ENCODE results near the gene CPSF4.

DNA sequence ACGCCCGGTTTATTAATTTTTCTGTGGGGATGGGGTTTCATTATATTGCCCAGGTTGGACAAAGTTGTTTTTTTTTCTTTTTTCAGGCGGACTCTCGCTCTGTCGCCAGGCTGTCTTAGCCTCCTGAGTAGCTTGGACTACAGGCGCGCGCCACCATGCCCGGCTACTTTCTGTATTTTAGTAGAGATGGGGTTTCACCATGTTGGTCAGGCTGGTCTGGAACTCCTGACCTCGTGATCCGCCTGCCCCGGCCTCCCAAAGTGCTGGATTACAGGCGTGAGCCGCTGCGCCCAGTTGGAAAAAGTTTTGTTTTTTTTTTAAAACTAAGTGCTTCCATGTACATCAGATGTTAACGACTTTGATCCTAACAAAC is 61.9 kb downstream of the CPSF4 start:
- TF ChIP-seq EZH2 (IDR thresholded peaks at IDR 0.05; ENCODE audit: low read length, missing control alignments), result no peak
- TF ChIP-seq, protein P1, sequence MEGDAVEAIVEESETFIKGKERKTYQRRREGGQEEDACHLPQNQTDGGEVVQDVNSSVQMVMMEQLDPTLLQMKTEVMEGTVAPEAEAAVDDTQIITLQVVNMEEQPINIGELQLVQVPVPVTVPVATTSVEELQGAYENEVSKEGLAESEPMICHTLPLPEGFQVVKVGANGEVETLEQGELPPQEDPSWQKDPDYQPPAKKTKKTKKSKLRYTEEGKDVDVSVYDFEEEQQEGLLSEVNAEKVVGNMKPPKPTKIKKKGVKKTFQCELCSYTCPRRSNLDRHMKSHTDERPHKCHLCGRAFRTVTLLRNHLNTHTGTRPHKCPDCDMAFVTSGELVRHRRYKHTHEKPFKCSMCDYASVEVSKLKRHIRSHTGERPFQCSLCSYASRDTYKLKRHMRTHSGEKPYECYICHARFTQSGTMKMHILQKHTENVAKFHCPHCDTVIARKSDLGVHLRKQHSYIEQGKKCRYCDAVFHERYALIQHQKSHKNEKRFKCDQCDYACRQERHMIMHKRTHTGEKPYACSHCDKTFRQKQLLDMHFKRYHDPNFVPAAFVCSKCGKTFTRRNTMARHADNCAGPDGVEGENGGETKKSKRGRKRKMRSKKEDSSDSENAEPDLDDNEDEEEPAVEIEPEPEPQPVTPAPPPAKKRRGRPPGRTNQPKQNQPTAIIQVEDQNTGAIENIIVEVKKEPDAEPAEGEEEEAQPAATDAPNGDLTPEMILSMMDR (conservative IDR thresholded peaks at IDR 0.05 in 1 of 2, IDR thresholded peaks at IDR 0.05 in 1 of 2; ENCODE audit: low read depth in 1 of 2, low read length in 2 of 2), result no peak

Measured in fibroblast of lung (primary cell).